ENCODE data around the gene C12orf76. TPM values are rescaled to one million over a fixed set of nuclear protein-coding genes. Genes with fewer than 3 reads are reported as not detected.
"Not testable (repeated sequence)": the region's sequence is repeated elsewhere in the genome, so short reads cannot be mapped to it uniquely, and the experiment has no call there.

The C12orf76 gene
- total RNA-seq, 4 donors from 2014 or later: 9.3 to 11.0 (median 10.1) TPM; not detected in 1

DNA sequence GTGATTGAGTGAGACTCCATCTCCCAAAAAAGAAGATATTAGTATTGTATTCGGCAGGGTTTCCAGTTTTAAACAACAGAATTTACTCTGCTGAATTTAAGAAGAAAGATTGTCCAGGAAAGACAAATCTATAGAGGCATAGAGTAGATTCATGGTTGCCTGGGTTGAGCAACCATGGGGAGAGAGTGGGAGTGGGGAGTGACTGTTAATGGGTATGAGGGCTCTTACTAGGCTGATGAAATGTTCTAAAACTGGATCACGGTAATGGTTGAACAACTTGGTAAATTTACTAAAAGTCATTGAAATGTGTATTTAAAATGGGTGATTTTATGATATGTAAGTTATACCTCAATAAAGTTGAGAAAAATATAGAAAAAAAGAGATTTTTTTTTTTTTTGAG is 13.9 kb upstream of the C12orf76 start:
- Histone ChIP-seq H3K36me3 (no peaks in the 10 kb centered on the region), H3K27me3 (no peaks in the 10 kb centered on the region), H3K4me3 (no peak overlapping the region), H3K27ac (no peak overlapping the region), H3K4me1 (no peaks in the 10 kb centered on the region), H3K9me3 (no peaks in the 10 kb centered on the region)
- intact Hi-C loops (cut with DNase I; ENCODE audit: low total_unique reads) (no loop called here), in situ Hi-C loops (cut with MboI; ENCODE audit: low pct_ligation_motif_present in 1 of 4, low pct_unique_long_range_greater_than_20kb in 1 of 4, low sequenced_read_pairs in 3 of 4) (no loop called here)
- no peak for DNase-seq
- TF ChIP-seq POLR2A (IDR thresholded peaks at IDR 0.05) (no peak), EP300 (IDR thresholded peaks at IDR 0.05; ENCODE audit: low read depth) (no peak), POLR2AphosphoS5 (IDR thresholded peaks at IDR 0.05) (no peak)
- TF ChIP-seq, protein P1, sequence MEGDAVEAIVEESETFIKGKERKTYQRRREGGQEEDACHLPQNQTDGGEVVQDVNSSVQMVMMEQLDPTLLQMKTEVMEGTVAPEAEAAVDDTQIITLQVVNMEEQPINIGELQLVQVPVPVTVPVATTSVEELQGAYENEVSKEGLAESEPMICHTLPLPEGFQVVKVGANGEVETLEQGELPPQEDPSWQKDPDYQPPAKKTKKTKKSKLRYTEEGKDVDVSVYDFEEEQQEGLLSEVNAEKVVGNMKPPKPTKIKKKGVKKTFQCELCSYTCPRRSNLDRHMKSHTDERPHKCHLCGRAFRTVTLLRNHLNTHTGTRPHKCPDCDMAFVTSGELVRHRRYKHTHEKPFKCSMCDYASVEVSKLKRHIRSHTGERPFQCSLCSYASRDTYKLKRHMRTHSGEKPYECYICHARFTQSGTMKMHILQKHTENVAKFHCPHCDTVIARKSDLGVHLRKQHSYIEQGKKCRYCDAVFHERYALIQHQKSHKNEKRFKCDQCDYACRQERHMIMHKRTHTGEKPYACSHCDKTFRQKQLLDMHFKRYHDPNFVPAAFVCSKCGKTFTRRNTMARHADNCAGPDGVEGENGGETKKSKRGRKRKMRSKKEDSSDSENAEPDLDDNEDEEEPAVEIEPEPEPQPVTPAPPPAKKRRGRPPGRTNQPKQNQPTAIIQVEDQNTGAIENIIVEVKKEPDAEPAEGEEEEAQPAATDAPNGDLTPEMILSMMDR (IDR thresholded peaks at IDR 0.05): no peak
- WGBS, 2 donors (ENCODE audit: low coverage in 1 of 2): 91 to 95% methylated on average over 2 of the region's 2 CpGs

DNA sequence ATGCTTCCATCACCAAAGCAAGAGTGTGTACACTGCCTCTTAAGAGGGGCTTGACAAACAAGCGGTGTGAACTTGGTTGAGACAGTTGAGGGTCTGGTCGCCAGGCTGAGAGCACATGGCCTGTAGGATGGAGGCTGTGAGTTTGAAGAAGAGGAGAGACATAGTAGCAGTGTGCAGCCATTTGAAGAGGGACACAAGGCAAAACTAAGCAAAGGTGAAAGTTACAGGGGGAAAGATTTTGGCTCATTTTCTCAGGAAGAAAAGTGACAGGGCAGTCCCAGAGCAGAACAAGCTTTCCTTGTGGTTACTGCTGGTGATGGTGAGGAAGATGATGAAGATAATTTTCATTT is 11.3 kb upstream of the C12orf76 start:
- Histone ChIP-seq H3K9me3 (no peaks in the 10 kb centered on the region), H3K27ac (no peak overlapping the region), H3K27me3 (no peaks in the 10 kb centered on the region), H3K4me1 (no peaks in the 10 kb centered on the region), H3K36me3 (no peaks in the 10 kb centered on the region), H3K4me3 (no peak overlapping the region)
- intact Hi-C loops (cut with DNase I; ENCODE audit: low total_unique reads) (no loop called here), in situ Hi-C loops (cut with MboI; ENCODE audit: low pct_ligation_motif_present in 1 of 4, low pct_unique_long_range_greater_than_20kb in 1 of 4, low sequenced_read_pairs in 3 of 4) (no loop called here)
- 93 to 100% methylated on average over 1 to 2 of the region's 2 CpGs for WGBS, 2 donors (ENCODE audit: low coverage in 1 of 2)
- TF ChIP-seq EP300 (IDR thresholded peaks at IDR 0.05; ENCODE audit: low read depth): no peak
- no peak for TF ChIP-seq POLR2A (IDR thresholded peaks at IDR 0.05)
- TF ChIP-seq, protein P1 (IDR thresholded peaks at IDR 0.05): no peak
- TF ChIP-seq POLR2AphosphoS5 (IDR thresholded peaks at IDR 0.05): no peak
- no peak for DNase-seq

DNA sequence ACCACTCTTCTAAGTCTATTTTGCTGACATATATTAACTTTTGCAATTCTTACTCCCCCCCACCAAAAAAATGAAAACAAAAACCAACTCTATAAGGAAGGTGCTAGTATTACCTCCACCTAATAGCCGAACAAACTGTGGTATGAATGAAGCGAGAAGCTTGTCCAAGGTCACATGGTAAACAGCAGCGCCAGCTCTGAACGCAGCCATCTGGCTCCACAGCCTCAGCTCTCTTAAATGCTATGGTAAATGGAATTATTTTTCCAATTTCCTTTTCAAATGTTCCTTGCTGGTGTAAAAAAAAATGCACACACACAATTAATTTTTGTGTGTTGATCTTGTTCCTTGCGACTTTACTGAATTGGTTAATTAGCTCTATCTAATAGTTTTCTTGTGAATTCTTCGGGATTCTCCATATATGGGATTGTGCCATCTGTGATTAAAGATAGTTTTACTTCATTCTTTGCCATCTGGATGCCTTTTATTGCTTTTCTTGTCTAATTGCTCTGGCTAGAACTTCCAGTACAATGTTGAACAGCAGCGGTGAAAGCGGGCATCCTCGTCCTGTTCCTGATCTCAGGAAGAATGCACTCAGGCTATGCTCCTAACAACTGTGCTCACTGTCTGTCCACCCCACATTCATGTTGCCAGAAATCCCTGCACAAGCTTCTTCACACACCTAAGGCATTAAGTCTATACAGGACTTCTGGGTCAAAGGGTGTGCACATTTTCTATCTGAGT is 10.7 kb upstream of the C12orf76 start:
- H3K27ac ChIP-seq: no peak overlapping the region
- H3K36me3 ChIP-seq: no peaks in the 10 kb centered on the region
- intact Hi-C loops (cut with DNase I; ENCODE audit: low total_unique reads) (no loop called here), in situ Hi-C loops (cut with MboI; ENCODE audit: low pct_ligation_motif_present in 1 of 4, low pct_unique_long_range_greater_than_20kb in 1 of 4, low sequenced_read_pairs in 3 of 4) (no loop called here)
- no peaks in the 10 kb centered on the region for H3K9me3 ChIP-seq
- 88 to 89% methylated on average over 8 to 9 of the region's 9 CpGs for WGBS, 2 donors (ENCODE audit: low coverage in 1 of 2)
- no peak for DNase-seq
- TF ChIP-seq, protein P1 (IDR thresholded peaks at IDR 0.05): no peak
- no peak for TF ChIP-seq POLR2A (IDR thresholded peaks at IDR 0.05)
- TF ChIP-seq EP300 (IDR thresholded peaks at IDR 0.05; ENCODE audit: low read depth): no peak
- TF ChIP-seq POLR2AphosphoS5 (IDR thresholded peaks at IDR 0.05): no peak
- H3K4me1 ChIP-seq: no peaks in the 10 kb centered on the region
- H3K27me3 ChIP-seq: no peaks in the 10 kb centered on the region
- no peak overlapping the region for H3K4me3 ChIP-seq

DNA sequence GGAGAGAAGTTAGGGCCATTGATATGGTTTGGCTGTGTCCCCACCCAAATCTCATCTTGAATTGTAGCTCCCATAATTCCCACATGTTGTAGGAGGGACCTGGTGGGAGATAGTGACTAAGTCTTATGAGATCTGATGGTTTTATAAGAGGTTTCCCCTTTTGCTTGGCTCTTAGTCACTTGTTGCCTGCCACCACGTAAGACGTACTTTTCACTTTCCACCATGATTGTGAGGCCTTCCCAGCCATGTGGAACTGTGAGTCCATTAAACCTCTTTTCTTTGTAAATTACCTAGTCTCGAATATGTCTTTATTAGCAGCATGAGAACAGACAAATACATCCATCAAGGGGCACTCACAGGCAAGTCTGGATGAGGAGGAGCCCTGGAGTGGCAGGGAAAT is 8.3 kb upstream of the C12orf76 start:
- intact Hi-C loops (cut with DNase I; ENCODE audit: low total_unique reads); H3K27ac ChIP-seq; H3K27me3 ChIP-seq; H3K4me1 ChIP-seq; H3K9me3 ChIP-seq; DNase-seq; in situ Hi-C loops (cut with MboI; ENCODE audit: low pct_ligation_motif_present in 1 of 4, low pct_unique_long_range_greater_than_20kb in 1 of 4, low sequenced_read_pairs in 3 of 4); H3K36me3 ChIP-seq; H3K4me3 ChIP-seq: not testable (repeated sequence)
- WGBS, 2 donors (ENCODE audit: low coverage in 1 of 2): 80 to 85% methylated on average over 1 to 3 of the region's 3 CpGs

DNA sequence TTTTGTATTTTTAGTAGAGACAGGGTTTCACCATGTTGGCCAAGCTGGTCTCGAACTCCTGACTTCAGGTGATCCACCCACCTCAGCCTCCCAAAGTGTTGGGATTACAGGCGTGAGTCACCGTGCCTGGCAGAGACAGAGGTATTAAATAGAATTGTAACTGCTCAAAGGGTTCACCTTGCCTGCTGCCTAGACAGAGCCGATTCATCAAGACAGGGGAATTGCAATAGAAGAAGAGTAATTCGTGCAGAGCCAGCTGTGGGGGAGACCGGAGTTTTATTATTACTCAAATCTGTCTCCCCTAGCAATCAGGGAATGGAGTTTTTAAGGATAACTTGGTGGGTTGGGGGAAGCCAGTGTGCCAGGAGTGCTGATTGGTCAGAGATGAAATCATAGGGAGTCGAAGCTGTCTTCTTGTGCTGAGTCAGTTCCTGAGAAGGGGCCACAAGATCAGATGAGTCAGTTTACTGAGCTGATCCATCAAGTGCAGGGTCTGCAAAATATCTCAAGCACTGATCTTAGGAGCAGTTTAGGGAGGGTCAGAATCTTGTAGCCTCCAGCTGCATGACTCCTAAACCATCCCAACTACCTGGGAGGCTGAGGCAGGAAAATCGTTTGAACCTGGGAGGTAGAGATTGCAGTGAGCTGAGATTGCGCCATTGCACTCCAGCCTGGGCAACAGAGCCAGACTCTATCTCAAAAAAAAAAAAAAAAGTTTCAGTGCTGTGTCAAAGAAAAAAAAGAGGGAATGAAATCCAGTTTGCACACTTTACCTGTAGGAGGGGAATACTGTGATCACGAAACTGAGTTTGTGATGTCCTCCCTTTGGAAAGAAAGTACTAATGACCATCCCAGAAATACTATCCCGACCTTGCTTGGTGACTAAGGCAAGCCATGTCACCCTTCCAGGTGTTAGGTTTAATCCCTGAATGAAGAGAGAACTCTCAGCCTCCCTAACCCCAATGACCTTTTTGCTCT is 7.3 kb upstream of the C12orf76 start:
- H3K36me3 ChIP-seq; H3K9me3 ChIP-seq; intact Hi-C loops (cut with DNase I; ENCODE audit: low total_unique reads); DNase-seq; H3K4me3 ChIP-seq; H3K4me1 ChIP-seq; in situ Hi-C loops (cut with MboI; ENCODE audit: low pct_ligation_motif_present in 1 of 4, low pct_unique_long_range_greater_than_20kb in 1 of 4, low sequenced_read_pairs in 3 of 4); H3K27ac ChIP-seq; H3K27me3 ChIP-seq: not testable (repeated sequence)
- 56 to 65% methylated on average over 3 to 11 of the region's 11 CpGs for WGBS, 2 donors (ENCODE audit: low coverage in 1 of 2)
